Ureter (tissue), 1 donor: ENCODE data around the gene SFRP2. TPM values are rescaled to one million over a fixed set of nuclear protein-coding genes. Genes with fewer than 3 reads are reported as not detected.
A peak's percentile ranks its signal among the peaks of the same experiment; 100 is the strongest.

Experiments
- DNase-seq: peaks from one replicate; pipeline ENCODE4 v3.0.0-alpha.2; 2020; ENCODE audit warnings: low spot score
- total RNA-seq: library from RNA; stranded (reverse); gene quantifications from one replicate; pipeline ENCODE4 v1.2.4, GENCODE V29; 2023
- donor health status: DM: yes; HTN: yes; CAD: no.

Gene SFRP2, protein sequence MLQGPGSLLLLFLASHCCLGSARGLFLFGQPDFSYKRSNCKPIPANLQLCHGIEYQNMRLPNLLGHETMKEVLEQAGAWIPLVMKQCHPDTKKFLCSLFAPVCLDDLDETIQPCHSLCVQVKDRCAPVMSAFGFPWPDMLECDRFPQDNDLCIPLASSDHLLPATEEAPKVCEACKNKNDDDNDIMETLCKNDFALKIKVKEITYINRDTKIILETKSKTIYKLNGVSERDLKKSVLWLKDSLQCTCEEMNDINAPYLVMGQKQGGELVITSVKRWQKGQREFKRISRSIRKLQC
- total RNA-seq = 13.3 TPM

DNA sequence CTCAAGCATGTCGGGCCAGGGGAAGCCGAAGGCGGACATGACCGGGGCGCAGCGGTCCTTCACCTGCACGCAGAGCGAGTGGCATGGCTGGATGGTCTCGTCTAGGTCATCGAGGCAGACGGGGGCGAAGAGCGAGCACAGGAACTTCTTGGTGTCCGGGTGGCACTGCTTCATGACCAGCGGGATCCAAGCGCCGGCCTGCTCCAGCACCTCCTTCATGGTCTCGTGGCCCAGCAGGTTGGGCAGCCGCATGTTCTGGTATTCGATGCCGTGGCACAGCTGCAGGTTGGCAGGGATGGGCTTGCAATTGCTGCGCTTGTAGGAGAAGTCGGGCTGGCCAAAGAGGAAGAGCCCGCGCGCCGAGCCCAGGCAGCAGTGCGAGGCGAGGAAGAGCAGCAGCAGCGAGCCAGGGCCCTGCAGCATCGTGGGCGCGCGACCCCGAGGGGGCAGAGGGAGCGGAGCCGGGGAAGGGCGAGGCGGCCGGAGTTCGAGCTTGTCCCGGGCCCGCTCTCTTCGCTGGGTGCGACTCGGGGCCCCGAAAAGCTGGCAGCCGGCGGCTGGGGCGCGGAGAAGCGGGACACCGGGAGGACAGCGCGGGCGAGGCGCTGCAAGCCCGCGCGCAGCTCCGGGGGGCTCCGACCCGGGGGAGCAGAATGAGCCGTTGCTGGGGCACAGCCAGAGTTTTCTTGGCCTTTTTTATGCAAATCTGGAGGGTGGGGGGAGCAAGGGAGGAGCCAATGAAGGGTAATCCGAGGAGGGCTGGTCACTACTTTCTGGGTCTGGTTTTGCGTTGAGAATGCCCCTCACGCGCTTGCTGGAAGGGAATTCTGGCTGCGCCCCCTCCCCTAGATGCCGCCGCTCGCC is at the start of gene SFRP2:
Gene SFRP2, minus strand, starts transcription at position 671 of the 864 bp plus-strand sequence. Its CDS starts 248 bp downstream, at position 423.
- peak; percentile 37 for DNase-seq

DNA sequence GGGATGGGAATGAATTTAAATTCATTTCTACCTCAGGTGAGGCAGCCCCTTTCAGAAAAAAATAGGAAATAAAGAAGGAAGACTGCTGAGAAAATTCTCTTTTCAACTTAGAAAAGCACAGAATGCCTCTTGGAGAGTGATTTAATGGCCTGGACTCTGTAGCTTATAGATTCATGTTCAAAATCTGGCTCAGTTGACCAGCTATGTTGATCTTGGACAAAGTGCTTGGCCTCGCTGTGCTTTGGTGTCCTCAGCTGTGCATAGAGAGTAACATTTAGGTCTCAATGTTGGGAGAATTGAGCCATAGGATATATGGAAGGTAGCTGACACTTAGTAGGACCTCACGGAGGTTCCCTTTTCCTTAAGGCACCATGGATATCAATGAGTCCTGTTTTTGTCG is 49.7 kb upstream of the SFRP2 start:
- no peak for DNase-seq

DNA sequence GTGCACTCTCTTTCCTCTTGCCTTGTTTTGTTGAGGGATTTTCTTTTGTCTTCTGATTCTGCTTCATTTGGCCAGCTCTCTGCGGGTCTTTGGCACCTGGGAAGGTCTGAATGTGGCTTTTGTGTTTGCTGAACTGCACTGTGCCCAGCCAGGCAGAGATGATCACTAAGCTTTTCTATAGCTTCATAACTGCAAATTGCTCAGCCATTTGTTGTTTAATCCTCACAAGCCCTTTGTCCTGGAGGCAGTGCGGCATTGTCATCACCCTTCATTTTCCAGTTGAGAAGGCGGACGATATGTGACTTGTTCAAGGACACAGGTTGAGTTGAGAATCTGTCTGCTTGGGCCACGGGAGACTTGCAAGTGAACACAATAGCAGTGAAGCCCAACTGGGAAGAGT is 46.0 kb upstream of the SFRP2 start:
- no peak for DNase-seq

DNA sequence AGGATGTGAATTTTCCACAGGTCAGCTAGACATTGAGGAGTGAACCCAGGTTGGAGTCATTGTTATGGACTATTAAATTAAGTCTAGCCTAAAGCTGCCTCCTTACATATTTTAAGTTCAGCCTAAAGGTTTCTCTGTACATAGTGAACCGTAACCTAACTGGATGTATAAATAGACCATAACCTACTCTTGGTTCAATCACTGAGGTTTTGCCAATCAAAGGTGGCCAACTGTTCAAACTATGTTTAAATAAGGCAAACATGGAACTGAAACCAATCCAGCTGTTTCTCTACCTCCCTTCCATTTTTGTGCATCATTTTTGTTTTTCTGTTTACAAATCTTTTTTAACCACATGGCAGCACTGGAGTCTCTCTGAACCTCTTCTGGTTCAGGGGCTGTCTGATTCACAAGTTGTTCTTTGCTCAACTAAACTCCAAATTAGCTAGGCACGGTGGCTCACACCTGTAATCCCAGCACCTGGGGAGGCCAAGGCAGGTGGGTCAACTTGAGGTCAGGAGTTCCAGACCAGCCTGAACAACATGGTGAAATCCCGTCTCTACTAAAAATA is 43.9 kb upstream of the SFRP2 start:
- DNase-seq = no peak

DNA sequence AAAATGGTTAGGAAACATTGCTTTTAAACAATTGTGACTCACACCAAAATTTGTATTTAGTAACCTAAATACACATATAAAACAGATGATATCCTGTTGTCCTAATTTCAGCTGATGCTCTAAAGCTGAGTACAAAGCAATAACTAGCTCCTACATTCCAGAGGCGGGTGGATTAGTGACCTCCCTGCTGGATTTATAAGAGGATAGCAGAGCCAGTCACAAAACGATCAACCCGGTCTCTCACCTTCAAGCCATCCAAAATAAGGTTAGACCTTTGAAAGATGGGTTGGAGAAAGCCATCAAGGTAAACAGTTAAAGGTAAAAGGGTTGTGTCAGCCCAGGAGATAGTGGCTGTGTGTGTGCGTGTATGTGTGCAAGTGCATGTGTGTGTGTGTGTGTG is 43.2 kb upstream of the SFRP2 start:
- no peak for DNase-seq

DNA sequence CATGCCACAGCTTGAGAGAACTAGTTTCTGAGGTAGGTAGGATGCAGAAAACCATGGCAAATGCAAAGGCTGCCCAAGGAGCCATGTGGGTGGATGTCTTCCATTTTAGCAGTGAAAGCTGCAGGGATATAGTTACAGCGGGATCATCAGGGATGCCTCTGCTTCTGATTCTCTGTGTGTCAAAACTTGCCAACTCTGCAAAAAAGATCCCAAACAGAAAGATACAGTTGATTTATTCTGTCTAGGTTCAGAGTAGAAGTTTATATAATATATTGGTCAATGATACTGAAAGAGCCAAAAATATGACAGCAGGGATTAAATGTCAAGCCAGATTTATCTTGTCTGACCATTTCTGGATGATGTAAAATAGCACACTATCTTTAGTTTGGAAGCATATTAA is 42.4 kb upstream of the SFRP2 start:
- DNase-seq = no peak

DNA sequence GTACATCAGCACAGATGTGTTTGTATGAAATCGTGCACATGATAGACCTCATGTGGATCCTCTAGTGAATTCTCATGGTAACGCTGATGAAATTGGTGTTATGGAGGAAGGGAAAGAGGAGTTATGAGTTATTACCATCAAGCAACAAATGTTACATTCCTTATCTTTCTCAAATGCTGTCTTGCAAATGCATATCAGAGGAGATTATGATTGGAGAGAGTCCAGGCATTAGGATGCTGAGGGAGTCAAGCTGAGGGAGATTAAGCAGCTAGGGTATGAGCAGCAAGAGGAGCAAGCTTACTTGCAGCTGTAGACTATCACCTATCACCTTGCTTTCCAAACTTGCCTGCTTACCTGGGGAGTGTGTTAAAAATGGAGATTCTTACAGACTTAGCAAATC is 36.8 kb upstream of the SFRP2 start:
- no peak for DNase-seq

DNA sequence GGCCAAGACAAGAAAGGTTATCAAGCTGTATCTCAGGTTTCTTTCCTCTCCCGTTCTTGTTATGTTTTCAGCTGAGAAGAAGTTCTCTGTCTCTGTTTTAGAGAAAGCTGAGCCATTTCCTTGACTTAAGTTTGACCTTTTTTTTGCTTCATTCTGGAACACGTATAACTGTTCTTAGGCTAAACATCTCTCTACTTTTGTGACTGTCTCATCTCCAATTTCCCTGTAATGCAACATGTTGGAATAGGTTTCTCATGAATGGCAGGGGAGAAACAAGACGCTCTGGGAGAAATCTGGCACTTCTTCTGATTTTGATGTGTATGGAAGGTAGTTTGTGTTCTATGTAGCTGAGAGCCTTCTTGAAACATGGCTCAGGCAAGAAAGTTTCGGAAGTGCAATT is 36.2 kb upstream of the SFRP2 start:
- no peak for DNase-seq

DNA sequence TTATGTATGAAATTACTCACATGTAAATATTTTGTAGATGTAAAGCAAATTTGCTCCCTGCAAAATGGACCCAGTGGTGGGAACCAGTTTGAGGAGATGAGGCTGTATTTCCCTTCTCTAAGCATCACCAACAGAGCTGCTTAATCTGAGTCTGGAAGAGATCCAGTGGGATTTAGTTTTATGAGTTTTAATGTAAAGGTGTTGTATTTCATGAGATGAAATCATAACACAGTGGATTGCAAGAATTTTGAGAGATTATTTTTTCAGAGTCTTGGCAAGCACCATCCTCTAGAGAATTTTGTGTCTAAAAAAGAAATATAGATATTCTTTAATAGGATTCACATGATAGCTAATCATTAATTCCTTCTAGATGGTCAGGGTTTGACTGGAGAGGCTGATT is 35.6 kb upstream of the SFRP2 start:
- no peak for DNase-seq

DNA sequence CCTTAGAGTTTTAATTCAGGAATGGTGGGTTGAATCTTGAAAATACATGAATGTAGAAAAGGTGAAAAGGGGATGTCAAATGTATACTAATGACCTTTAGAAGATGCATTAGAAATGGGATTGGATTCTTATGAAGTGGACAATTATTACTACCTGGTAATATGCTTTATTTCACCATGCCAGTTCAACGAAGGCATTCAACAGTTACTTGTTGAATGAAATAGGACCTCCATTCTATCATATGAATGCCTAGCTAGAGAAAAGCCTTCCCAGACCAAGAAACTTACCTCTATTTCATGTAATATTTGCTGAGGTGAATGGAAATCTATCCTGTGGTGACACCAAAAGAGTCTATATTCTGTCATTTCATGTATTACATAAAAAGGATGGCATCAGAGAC is 34.6 kb upstream of the SFRP2 start:
- no peak for DNase-seq

DNA sequence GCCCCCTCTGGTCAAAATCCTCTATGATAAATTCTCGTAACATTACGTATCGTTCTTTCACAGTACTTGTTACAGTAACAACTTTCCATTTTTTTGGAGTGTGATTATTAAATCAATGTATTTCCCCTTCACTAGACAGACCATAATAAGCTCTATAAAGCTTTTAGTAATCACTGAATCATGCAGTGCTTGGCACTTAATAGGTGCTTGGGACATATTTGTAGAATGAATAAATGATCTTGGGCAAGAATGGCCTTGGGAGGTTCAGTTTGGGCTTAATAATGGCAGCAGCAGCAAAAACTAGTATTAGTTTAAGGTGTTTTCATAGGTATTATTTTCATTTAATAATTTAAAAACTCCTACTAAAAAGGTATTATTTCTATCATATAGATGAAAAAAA is 33.4 kb upstream of the SFRP2 start:
- no peak for DNase-seq

DNA sequence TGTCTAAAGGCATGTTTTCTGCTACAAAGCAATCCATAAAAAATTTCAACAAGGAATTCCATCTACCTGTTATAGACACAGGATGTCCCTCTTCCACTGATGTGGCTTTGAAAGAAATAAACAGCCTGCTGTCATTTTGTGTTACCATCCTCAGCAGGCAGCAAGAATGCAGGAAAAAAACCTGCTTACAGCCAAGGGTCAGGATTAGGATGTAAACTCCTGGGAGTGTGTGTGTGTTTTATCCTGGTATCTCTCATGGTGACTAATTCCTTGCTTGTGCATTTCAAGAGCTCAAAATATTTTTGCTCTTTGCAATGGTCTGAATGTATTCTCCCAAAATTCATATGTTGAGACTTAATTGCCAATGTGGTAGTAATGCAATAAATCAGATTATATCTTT is 28.6 kb upstream of the SFRP2 start:
- DNase-seq = no peak

DNA sequence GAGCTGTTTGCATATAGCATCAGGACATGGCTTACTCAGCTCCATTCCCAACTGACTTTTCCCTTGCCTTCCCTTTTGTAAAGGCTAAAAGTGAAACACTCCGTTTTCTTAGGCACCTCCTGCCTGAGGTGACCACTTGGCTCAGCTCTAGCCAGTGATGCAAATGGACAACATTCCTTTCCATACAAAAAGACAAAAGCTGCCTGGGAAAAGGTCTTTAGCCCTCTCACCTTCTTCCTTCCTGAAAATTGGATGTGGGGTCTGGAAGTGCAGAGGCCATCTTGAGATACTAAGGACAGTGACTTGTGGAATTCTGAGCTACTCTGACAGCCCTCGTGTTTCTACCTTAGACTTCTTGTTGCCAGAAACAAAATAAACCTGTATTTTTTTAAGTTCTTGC is 27.7 kb upstream of the SFRP2 start:
- no peak for DNase-seq

DNA sequence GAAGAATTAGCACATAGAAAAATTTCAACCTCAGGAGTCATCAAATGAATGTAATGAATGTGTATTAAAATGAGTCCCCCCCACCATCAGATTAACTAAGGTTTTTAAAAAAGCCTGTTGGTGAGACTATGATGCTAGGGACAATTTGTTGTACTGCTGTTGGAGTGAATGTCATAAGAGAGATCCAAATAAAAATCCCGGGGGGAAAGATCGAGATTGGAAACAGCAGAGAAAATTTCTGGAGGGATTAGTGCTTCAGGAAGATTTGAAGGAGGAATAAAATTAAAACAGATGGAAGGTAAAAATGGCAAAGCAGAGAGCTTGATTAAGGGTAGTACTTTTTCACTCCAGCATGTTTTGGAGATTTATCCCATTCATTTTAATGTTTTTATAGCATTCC is 25.9 kb upstream of the SFRP2 start:
- DNase-seq = no peak

DNA sequence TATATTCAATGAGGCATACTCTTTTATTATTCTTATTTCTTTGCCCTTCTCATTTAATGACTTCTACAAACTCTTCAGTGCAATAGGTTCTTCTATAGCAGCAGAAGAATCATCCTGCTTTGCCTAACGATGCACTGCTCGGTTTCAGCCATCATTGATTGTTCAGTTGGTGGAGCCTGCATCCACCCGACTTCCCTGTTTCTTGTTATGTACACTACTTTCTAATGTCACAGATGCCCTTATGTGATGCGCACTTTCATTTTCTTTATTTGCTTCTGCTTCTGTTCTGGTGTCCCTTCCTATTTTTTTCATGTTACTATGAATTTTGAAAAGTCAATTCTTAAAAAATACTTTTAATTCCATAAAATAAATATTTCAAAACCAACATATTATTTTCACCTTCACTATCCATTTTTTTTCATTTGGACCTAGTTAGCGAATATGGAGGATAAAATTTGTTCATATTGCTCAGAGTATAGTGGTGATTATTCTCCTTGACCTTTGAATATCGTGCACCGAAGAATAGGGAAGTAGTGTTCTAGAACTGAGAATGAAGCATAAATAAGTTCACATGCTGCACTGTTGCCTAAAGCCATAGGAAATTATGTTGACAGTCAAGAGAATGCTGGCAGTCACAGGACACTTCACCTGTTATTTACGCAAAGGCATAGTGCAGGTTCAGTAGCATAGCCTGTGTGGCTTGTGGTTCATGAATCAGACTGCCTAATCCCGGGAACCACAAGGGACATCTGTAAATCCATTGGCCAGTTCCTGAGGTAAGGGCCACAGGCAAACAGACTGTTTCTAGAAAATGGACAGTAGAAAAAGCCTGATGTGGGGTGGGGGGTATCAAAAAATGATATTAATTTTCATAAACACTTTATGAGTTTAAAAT is 21.3 kb upstream of the SFRP2 start:
- no peak for DNase-seq

DNA sequence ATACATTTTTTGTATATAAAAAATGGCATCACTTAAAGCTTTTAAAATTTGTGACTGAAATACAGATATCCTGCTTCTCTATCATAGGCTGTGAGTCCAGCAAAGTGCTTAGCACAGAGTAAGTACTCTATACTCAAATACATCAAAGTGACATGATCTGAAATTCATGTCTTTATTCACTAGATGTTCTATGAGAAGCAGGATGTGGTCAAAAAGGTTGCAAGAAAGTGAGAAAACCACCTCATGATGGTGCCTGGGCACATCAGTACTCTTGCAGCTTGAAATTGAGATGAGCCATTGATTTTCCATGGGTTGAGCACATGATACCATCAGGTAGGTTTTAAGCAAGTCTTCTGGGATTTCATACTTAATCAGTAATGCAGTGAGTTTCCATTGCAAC is 20.4 kb upstream of the SFRP2 start:
- DNase-seq = no peak

DNA sequence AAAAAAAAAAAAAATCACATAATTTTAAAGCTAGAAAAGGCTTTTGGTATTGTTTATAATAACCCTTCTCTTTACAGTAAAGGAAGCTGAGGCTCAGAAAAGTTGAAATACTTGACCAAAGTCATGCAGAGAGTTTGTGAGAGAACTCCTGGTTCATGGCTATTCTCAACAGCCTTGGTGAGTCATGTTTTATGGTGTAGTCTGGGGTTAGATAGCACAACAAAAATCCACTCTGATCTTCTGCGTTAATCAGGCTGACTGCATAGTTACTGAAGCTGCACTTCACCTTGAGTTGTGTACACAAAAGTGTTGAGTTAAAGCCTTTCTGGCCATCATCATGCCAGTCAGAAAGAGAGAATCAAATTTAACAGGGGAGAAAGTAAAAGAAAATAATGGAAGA is 19.3 kb upstream of the SFRP2 start:
- no peak for DNase-seq

DNA sequence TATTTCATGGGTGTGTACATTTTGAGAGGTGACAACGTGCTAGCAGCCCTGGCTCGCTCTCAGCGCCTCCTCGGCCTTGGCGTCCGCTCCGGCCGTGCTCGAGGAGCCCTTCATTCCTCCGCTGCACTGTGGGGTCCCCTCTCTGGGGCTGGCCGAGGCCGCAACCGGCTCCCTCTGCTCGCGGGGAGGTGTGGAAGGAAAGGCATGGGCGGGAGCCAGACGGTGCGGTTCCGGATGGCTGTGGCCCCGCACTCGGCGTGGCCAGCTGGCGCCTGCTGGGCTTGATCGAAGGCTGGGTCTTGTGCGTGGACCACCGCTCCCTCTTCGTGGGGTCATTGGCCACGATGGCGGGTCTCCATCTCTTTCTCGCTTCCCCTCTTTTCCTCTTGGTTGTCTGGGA is 17.2 kb upstream of the SFRP2 start:
- DNase-seq = no peak

DNA sequence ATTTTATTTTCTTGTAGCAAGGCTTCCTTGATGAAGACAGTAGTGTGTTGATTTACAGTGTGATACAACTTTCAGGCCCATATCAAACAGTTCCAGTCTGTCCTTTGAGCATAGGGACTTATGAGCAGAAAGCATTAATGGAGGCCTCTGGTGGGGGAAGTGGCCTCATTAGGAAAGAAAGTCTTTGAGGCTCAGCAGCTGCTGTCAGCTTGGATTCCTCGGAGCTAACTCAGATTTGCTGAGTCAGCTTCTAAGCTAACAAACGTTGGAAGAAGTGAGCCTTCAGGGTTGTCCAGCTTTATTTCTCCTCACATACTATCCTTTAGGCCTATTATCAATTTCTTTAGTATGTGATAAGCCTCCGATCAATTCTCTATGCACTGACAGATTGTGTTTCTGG is 15.8 kb upstream of the SFRP2 start:
- DNase-seq = no peak

DNA sequence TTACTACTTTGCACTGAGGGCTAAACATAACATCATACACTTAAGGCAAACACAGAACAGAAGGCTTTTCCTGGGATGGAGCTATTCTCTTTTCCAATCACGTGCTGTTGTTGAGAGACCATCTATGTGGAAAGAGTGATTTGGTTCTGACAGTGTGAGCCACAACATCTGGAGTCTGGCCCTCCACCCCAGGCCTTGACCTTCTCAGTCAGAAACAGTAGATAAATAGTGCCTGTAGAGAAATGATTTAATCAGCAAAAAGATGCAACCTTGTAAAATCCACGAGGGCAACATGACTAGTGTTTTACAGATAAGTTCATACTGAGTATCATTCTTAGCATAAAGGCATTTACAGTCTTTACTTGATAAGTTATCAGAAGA is 10.8 kb upstream of the SFRP2 start:
- DNase-seq = no peak

DNA sequence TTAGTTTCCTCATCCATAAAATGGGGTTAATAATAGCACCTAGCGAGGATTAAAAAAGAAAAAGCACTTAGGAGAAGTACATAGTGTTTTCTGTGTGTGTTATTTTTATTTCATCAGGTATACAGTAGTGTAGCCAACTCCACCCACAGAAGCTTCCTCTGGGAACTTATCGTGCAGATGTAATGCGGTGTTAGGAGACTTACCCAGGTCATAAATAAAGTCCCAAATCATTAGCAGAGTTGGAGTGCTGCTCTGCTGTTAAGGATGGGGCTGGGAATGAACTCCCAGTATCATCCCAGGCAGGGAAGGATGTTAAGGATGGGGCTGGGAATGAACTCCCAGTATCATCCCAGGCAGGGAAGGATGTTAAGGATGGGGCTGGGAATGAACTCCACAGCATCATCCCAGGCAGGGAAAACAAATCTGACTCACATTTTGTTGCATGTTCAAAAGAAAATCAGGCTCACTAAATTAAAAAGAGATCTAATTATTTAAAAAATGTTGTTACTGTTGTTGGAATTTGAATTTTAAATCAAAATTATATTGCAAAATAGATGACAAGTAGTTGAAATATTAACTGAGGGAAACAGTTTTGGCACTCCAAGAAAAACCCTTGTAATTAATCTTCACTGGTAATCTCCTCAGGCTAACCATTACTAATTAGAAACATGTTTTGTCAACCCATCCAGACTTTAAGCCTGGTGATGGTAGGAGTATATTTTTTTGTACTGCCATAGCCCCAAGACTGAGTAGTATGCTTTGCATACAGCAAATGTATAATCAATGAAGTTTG is 10.2 kb upstream of the SFRP2 start:
- no peak for DNase-seq
